Measurements from ENCODE around the gene KYNU.
"Not testable (repeated sequence)": the region's sequence is repeated elsewhere in the genome, so short reads cannot be mapped to it uniquely, and the experiment has no call there.

Gene KYNU

DNA sequence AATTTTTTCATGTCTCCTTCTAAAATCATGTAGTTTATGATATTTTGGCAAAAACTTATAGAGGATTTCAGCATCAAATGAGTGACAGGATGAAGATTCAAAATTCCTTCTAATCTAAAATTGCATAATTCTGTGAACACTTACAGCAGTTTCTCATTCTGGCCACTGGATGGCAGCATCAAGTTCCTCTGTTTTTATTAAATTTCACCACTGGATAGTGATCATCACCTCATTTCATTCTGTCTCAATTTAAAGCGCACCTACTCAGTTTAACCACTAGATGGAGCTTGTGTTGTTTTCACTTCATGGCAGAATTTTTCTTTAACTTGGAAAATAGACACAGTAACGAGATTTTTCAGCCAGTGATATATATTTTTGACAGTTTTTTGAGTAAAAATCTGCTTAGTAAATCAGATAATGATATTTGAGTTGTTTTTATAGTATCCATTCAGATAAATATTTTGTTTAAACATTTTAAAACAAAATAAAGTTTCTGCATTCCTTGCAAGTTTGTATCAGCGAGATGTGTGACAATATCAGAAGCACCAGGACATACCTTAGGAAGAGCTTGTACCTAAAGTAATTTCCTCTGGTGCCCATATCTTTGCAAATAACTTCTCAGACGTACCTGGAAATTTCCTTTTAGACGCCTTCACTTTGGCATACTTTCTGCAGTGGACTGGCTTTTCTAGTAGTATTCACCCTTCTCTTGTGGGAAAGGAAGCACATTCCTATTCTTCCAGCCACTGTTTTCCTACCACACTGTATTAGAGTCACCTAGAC is 157.0 kb downstream of the KYNU start:
- DNase-seq: peak; percentile 62

DNA sequence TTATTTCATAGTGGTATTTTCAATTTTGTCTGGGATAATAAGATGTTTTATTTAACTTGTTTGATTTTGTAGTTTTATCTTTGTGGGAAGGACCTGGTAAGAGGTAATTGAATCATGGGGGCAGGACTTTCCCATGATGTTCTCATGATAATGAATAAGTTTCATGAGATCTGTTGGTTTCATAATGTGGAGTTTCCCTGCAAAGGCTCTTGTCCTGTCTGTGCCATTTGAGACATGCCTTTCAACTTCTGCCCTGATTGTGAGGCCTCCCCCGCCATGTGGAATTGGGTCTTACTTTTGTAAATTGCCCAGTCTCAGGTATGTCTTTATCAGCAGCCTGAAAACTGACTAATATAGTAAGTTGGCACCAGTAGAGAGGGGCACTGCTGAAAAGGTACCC is 174.0 kb downstream of the KYNU start:
- DNase-seq: no peak

DNA sequence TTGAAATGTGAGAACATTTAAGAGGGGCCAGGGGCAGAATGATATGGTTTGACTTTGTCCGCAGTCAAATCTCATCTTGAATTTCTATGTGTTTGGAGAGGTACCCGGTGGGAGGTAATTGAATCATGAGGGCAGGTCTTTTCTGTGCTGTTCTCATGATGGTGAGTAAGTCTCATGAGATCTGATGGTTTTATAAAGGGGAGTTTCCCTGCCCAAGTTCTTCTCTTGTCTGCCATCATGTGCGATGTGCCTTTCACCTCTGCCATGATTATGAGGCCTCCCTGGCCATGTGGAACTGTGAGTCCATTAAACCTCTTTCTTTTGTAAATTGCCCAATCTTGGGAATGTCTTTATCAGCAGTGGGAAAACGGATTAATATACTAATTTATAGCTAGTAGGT is 176.0 kb downstream of the KYNU start:
- DNase-seq: not testable (repeated sequence)

DNA sequence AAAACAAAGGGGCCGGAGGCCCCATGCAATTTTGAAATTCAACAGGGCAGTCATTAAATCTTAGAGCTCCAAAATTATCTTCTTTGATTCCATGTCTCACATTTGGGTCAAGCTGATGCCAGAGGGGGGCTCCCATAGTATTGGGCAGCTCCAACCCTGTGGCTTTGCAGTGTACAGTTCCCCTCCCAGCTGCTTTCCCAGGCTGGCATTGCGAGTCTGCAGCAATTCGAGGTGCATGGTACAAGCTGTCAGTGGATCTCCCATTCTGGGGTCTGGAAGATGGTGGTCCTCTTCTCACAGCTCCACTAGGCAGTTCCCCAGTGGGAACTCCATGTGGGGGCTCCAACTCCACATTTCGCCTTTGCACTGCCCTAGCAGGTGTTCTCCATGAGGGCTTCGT is 179.1 kb downstream of the KYNU start:
- no peak for DNase-seq

DNA sequence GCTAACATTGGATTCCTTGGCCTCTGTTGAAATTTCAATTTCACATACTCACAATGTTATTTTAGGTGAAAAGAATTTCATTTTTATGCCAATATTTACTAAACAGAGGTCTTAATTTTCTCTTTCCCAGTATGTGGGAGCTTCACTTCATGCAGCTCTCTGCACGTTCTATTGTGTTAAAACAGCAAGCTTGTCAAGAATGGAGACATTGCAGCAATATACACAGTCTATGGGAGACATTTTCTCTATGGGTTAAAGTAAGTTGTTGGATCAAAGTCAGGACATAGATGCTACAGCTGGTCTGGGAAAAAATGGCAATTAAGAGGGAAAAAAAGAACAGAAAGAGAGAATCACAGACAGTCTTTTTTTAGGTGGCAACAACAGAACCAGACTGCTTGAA is 181.4 kb downstream of the KYNU start:
- DNase-seq: no peak

DNA sequence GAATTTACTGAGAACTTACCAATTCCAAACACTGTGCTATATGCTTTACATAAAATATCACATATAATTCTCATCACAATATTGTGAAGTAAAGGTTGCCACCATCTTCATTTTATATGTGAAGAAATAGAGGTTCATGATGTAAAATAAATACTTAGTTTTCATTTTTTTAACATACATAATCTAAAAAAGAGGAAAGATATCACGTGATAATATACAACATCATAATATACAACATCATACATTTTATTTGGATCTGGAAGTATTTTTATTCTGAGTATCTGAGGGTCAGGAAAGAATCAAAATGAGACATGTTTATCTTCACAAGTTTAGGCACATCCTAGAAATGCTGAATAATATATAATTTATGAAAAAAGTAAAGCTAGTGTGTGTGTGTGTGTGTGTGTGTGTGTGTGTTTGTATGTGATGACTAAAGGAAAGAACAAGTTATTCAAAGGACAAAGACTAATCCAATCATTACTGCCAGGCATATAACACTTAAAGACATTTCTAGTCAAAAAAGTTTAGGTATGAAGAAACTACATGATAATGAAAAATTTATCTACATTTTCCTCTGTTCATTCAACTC is 186.2 kb downstream of the KYNU start:
- DNase-seq: no peak

DNA sequence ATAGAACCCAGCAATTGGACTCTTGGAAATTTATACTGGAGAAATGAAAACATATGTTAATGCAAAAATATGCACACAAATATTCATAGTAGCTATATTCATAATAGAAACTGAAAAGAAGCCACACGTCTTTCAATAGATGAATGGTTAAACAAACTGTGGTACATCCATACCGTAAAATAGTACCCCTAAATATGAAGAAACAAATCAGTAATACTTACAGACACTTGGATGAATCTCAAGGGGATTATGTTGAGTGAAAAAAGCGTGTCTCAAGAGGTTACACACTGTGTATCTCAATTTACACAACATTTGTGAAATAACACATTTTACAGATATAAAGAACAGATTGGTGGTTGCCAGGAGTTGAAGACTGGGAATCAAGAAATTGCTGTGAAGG is 190.6 kb downstream of the KYNU start:
- no peak for DNase-seq

DNA sequence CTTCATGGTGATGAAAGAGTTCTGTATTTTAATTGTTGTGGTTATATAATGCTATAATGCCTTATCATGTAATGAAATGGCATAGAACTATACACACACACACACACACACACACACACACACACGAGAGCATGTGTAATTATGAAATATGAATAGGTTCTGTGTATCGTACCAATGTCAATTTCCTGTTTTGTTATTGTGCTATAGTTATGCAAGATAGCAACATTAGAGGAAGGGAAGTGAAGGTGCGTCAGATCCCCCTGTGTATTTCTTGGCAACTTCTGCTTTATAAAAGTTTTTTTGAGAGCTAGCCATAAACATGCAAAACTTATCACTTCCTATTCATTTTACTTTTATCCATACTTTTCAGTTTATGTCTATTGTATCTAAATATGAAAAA is 191.0 kb downstream of the KYNU start:
- DNase-seq: no peak

DNA sequence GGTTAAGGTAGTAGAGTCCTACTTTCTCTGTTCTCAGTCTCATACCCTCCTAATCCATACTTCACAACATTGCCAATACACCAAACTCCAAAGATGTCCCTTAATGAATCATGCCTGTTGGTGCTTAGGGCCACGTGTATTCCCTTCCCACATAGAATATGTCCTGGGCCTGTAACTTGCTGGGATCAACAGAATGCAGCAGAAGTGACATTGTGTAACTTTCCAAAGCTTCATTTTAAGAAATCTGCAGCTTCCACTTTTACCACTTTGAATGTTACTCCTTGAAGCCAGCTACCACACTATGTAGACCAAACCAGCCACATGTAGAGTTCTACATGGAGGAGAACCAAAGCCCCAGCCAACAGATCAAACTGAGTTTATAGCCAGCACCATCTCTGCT is 193.2 kb downstream of the KYNU start:
- DNase-seq: no peak

DNA sequence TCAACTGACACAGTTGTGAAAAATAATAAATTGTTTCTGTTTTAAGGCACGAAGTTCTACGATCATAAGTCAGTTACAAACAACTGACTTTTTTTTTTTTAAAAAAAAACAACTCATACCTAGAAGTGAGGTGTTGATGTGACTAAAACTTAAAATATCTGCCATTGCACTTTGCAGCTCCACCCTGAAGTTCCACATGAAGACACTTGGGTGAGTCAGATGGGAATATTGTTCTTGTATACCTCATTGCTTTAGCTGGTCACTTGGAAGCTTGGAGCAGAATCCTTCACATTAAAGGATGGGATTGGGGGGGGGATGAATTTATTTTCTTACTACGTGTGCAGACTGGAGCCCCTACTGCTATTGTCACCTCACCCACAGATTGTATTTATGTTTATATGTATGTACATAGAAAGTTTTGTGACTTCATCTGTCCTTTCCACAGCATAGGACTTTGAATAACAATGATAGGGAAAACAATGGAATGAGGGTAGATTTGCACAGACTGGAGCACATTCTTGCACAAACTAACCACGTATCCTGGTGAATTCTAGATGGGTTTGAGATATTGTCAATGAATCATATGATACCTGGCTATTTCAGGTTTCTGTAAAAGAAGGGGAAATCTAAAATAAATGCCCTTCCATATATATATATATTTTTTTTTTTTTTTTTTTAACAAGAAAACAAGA is 193.9 kb downstream of the KYNU start:
- DNase-seq: no peak

DNA sequence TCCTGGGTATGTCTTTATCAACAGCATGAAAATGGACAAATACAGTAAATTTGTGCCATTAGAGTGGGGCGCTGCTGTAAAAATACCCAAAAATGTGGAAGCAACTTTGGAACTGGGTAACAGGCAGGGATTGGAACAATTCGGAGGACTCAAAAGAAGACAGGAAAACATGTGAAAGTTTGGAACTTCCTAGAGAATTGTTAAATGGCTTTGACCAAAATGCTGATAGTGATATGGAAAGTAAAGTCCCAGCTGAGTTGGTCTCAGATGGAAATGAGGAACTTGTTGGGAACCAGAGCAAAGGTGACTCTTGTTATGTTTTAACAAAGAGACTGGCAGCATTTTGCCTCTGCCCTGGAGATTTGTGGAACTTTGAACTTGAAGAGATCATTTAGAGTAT is 197.4 kb downstream of the KYNU start:
- DNase-seq: not testable (repeated sequence)

DNA sequence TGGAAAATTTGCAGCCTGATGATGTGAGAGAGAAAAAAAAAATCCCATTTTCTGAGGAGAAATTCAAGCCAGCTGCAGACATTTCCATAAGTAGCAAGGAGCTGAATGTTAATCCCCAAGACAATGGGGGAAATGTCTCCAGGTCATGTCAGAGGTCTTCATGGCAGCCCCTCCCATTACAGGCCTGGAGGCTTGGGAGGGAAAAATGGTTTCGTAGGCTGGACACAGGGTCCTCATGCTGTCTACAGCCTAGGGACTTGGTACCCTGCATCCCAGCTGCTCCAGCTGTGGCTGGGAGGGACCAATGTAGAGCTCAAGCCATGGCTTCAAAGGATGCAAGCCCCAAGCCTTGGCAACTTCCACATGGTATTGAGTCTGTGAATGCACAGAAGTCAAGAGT is 198.2 kb downstream of the KYNU start:
- DNase-seq: no peak

DNA sequence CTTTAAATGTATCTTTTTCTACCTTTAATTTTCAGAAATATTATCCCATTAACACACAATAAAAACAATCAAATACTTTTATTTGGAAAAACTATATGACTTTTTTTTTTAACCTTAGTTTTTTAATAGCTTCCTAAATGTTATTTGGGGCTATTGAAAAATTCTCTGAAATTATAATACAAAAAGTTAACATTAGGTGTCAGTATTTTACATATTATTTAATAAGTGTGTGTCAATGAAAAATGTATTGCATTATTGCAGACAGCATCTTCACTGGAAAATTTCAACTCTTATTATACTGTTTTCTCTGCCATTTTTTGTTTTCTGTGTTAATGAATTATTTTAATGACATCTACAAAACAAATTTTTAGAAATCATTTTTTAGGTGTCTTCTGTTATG is 200.6 kb downstream of the KYNU start:
- DNase-seq: no peak

DNA sequence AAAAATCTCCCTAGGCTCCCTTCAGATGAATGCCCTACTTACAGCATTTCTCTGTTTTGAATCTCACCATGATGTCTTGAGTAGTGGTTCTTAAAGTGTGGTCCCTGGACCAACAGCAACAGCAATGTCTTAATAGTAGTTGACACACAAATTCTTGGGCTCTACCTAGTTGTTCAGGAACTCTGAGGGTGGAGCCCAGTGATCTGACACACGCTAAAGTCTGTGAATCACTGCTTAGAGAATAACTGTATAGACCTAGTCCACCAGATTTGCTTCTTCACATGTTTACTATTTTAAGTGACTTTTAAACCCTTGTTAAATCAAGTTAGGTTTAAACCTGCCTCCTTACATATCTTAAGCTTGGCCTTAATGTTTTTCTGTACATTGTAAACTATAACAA is 204.2 kb downstream of the KYNU start:
- no peak for DNase-seq

DNA sequence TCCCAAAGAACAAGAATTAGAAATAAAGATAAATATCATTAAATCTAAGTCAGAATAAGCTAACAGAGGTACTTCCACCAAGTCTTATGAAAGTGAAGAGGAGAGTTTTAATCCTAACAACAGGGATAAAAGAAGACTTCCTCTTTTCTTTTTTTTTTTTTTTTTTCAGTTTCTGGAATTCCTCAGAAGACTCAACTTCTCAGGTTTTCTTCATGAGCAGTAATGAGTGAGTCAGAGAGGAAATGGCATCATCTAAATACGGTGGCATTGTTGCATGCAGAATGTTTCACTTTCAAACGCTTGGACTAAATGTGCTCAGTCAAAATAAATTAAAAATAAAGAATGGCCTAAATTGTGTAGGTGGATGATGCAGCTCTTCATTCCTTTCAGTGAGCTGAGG is 206.2 kb downstream of the KYNU start:
- DNase-seq: no peak

DNA sequence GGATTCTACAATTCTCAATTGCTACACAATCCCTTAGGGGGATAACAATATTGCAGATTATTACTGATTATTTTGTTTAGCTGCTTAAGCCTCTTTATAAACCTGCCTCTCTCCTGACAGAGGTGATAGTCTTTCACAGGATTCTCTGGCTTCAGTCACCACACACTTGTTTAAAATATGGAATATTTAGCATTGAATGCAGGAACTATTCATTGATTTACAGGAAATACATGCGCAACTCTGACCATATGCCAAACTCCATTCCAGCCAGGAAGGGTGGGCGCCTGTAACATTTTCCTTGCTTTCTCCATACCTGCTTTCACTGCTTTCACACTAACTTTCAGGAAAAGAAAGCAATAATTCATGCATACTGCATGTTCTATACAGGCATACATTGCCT is 207.0 kb downstream of the KYNU start:
- DNase-seq: no peak

DNA sequence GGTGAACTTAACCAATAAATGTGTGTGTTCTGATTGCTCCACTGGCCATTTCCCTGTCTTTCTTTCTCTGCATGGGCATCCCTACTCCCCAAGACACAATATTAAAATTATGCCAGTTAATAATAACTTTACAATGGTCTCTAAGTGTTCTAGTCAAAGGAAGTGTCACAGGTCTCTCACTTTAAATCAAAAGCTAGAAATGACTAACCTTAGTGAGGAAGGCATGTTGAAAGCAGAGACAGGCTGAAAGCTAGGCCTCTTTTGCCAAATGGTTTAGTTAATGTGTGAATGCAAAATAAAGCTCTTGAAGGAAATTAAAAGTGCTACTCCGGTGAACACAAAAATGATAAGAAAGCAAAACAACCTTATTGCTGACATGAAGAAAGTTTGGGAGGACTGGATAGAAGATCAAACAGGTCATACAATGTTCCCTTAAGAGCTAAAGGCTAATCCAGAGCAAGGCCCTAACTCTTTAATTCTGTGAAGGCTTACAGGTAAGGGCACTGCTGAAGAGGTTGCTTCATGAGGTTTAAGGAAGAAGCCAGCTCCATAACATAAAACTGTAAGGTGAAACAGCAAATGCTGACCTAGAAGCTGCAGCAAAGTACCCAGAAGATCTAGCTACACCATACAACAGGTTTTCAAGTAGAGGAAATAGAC is 207.8 kb downstream of the KYNU start:
- DNase-seq: no peak

DNA sequence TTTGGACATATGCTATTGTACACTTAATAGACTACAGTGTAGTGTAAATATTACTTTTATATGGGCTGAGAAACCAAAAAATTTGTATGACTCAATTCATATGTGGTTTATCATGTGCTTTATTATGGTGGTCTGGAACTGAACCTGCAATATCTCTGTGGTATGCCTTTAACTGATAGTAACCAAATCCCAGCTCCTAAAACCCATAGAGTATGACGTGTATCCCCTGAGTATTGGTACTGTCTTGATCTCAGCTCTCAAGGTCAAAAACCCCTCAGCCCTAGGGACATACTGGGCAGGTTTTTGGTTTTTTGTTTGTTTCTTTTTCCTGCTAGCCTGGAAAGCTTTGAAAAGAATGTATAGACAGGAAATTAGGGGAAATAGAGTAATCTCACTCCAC is 209.6 kb downstream of the KYNU start:
- DNase-seq: no peak

DNA sequence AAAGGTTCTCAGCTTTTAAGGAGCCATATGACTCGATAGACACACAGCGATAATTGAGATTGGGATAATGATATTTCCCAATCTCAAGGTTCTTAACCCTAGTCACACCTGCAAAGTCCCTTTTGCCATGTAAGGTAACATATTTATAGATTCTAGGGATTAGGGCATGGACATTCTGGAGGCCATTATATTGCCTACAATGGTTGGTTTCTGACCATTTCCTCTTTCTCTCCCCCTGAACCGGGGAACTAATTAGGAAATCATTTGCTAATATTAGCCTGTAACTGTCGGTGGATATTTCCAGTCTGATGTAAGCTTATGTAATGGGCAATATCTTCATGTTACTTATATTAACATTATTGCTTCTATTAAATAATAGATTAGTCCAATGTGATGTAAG is 210.9 kb downstream of the KYNU start:
- no peak for DNase-seq

DNA sequence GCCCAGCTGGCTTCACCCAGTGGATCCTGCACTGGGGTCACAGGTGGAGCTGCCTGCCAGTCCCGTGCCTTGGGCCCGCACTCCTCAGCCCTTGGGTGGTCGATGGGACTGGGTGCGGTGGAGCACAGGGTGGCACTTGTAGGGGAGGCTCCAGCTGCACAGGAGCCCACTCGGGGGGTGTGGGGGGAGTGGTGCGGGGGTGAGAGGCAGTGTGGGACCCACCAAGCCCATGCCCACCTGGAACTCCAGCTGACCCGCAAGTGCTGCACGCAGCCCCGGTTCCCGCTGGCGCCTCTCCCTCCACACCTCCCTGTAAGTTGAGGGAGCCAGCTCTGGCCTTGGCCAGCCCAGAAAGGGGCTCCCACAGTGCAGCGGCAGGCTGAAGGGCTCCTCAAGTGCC is 212.1 kb downstream of the KYNU start:
- DNase-seq: not testable (repeated sequence)
